ENCODE measurements around the gene OR2A42.
"Not testable (repeated sequence)": the region's sequence is repeated elsewhere in the genome, so short reads cannot be mapped to it uniquely, and the experiment has no call there.

Gene OR2A42

GRCh38 chr7:144256112-144256511 lies 16.7 kb upstream of the OR2A42 start (continued):
- TF ChIP-seq, protein P1, sequence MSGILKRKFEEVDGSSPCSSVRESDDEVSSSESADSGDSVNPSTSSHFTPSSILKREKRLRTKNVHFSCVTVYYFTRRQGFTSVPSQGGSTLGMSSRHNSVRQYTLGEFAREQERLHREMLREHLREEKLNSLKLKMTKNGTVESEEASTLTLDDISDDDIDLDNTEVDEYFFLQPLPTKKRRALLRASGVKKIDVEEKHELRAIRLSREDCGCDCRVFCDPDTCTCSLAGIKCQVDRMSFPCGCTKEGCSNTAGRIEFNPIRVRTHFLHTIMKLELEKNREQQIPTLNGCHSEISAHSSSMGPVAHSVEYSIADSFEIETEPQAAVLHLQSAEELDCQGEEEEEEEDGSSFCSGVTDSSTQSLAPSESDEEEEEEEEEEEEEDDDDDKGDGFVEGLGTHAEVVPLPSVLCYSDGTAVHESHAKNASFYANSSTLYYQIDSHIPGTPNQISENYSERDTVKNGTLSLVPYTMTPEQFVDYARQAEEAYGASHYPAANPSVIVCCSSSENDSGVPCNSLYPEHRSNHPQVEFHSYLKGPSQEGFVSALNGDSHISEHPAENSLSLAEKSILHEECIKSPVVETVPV (CRISPR knock-in tag; IDR thresholded peaks at IDR 0.05), result no peak
- no peak for TF ChIP-seq TOX (CRISPR knock-in tag; IDR thresholded peaks at IDR 0.05; ENCODE audit: borderline replicate concordance)

GRCh38 chr7:144255471-144255897 lies 16.1 kb upstream of the OR2A42 start:
- TF ChIP-seq CSDC2 (CRISPR knock-in tag; IDR thresholded peaks at IDR 0.05), result no peak
- TF ChIP-seq TSHZ2 (CRISPR knock-in tag; IDR thresholded peaks at IDR 0.05), result no peak
- no peak for TF ChIP-seq GLIS3 (CRISPR knock-in tag; IDR thresholded peaks at IDR 0.05)
- TF ChIP-seq ZC3H10 (CRISPR knock-in tag; IDR thresholded peaks at IDR 0.05), result no peak
- TF ChIP-seq OSR1 (CRISPR knock-in tag; IDR thresholded peaks at IDR 0.05), result no peak
- no peak for TF ChIP-seq TCF4 (CRISPR knock-in tag; IDR thresholded peaks at IDR 0.05; ENCODE audit: borderline replicate concordance)
- TF ChIP-seq CREB5 (CRISPR knock-in tag; IDR thresholded peaks at IDR 0.05; ENCODE audit: low read depth), result no peak
- TF ChIP-seq ARNTL (CRISPR knock-in tag; IDR thresholded peaks at IDR 0.05; ENCODE audit: borderline replicate concordance, low read depth), result no peak
- TF ChIP-seq BACH2 (CRISPR knock-in tag; IDR thresholded peaks at IDR 0.05; ENCODE audit: borderline replicate concordance), result no peak
- no peak for TF ChIP-seq SNAI2 (CRISPR knock-in tag; IDR thresholded peaks at IDR 0.05)
- TF ChIP-seq TOX (CRISPR knock-in tag; IDR thresholded peaks at IDR 0.05; ENCODE audit: borderline replicate concordance), result no peak
- no peak for TF ChIP-seq ZNF8 (CRISPR knock-in tag; IDR thresholded peaks at IDR 0.05)
- no peak for TF ChIP-seq ZNF70 (CRISPR knock-in tag; IDR thresholded peaks at IDR 0.05)
- no peak for ATAC-seq

GRCh38 chr7:144252307-144252706 lies 12.9 kb upstream of the OR2A42 start:
- not testable (repeated sequence) for ATAC-seq

DNA sequence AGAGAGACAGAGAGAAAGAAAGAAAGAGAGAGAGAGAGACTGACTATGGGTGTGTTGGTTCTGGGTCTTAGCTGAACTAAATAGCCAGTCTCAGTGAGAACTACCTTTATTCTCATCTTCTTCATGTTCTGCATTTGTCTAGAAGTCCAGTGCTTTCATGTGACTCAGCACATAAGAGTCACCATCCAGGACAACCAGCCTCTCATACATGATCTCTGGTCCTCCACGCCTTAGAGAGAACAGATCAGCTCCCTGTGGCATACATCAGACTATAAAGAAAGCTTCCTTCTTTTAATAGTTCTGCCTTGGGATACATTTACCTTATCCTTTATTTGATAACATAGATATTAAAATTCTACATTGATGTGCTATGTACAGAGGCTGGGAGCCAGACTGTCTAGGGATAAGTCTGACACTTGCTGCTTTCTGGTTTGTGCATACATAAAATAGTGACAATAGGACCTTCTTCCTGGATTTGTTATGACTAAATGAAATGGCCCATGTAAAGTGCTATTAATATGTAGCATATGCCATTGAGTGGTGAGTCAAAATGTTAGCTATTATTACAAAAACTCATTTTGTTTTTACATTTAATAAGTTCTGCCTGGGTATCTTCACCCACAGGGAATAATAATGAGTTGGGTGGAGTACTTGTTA lies 8.4 kb upstream of the OR2A42 start:
- ATAC-seq, result not testable (repeated sequence)

DNA sequence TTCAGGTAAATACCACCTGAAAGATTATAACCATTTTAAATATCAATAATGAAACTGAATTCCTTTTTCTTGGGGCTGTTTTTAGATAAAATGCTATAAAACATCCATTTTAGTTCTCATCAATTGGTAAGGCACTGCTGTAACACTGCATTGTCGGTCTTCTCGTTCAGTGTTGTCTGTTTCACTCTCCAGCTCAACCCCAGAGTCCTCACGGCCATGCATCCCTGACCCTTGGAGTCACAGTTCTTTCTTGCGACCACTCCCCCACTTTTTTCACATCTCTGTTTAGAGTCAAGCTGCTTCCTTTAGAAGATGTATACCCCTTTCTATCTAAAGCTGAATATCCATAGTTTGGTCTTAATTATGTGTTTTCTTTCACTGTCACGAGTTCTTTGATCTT lies 7.6 kb upstream of the OR2A42 start:
- ATAC-seq, result not testable (repeated sequence)

DNA sequence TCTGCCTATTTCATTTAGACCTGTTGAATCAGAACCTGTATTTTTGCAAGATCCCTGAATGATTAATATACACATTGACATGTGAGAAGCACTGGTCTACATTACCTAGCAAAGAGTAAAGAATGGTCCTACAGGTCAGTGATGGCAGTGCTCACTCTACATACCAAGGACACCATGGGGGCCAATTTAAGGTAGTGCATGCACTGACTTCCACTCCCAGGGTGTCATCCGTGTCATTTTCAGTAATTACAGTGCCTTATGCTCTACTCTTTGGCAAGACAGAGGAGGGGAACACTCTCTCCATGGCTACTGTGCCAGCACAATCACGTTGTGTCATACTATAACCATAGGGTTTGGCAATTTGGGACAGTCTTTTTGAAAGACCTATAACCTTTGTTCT lies 6.0 kb upstream of the OR2A42 start:
- ATAC-seq, result not testable (repeated sequence)

DNA sequence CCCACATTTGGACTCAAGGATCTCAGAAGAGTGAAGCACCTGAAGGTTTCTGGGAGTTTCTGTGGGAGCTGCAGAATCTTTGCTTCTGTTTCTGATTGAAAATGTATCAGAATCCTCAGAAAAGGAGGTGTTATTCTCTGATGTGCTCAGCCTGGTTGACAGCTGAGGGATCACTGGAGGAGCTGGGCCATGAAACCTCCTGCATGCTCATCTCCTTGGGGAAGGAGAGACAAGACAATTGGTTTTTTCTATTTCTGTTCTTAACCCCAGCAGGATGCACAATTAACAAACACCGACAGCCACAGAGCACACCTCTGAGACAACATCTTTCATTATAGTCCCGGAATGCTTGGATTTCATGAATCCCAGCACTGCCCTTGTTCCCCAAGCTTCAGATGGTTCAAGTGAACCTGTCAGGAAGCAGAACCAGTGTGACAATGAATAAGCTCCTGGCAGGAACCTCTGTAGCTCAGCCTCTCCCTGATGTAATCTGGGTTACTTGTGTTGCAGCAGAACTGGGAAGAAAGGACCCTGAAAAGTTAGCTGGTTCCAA lies 799 bp downstream of the OR2A42 start:
- not testable (repeated sequence) for ATAC-seq

- ATAC-seq, result not testable (repeated sequence)
Measured at GRCh38 chr7:144233039-144233438, 6.4 kb downstream of the OR2A42 start.

DNA sequence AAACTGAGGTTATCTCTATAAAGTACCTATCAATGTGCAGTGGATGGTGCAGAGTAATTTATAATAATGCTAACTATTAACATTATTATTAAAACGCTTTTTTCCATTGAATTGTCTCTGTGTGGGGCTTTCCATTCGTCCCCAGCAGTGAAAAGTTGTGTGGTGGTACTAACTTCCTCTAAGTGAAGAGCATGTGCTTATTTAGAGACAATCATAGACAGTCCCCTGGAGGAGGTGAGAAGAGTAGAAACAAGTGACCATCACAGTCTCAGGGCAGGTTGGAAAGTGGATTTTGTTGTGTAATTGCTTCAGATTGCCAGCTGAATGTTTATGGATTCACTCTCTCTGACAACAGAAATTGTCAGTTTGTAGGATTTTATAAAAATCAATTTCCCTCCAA lies 8.4 kb downstream of the OR2A42 start:
- ATAC-seq, result not testable (repeated sequence)

DNA sequence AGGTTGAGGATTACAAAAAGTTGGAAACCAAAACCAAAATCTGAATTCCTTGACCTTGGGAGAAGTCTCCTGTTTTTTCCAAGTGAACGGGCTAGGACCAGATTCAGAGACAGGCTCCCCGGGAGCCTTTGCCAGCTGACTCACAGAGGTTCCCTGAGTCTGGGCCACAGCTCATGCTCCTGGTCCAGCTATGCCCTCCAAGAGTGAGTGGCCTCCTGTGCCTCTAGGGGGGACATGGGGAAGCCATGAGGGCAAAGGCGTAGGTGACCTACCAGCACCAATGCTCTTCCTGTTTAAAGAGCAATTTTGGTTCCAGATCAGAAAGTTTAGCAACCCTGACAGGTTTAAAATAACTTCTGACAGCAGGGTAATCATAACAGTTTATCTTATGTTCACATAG lies 10.6 kb downstream of the OR2A42 start:
- not testable (repeated sequence) for ATAC-seq

DNA sequence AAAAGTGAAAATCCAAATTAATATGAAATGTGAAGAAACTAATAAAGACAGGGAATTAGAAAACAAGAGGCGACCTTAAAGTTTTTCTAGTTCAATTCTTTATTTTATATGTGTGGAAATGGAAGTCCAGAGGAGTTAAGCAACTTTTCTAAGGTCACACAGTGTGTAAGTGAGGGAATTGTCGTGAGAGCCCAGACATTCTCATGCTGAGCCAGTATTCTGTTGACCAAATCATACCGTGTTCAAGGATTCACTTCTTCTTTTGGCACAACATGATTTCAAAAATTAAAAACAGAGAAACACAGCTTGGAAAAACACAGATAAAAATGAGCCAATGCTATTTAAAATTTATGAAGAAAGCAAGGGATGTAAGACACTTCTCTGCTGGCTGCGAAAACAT lies 12.5 kb downstream of the OR2A42 start:
- ATAC-seq, result not testable (repeated sequence)

GRCh38 chr7:144223675-144224074 lies 15.7 kb downstream of the OR2A42 start:
- ATAC-seq, result not testable (repeated sequence)

DNA sequence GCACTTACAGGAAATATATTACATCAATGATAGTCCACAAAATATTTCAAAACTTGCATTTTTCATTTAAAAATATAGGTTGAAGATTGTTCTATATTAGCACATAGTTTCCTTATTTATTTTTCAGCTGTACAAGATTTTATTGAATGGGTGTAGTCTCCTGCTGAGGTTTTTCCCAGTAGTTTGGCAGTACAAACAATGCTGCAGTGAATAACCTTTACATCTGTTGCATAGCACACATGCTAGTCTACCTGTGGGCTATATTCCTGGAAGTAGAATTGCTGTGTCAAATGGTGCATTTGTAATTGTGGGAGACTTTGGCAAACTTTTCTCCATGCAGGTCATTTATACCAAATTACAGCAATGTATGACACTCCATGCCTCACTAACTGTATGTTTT lies 18.9 kb downstream of the OR2A42 start:
- not testable (repeated sequence) for ATAC-seq

DNA sequence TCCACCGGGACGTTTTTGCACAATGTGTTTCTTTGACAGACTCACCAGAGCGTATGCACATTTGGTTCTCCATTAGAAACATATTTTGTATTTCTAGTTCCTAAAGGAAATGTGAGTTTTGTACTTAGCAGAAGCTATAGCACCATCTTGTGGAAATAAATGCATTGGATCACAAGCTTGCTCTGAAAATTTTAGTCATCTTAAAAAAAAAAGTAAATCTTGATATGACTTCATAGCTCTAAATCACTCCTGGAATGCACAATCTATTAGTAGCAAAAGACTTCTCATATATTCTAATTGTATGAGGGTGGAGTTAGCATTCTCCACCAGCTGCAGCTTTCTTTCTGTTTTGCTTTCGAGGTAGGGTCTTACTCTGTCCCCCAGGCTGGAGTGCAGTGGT lies 20.3 kb downstream of the OR2A42 start:
- ATAC-seq, result peak; percentile 77
